CD4-positive, alpha-beta memory T cell (primary cell): ENCODE results near the gene HSD17B1. TPM values are rescaled to one million over a fixed set of nuclear protein-coding genes. Genes with fewer than 3 reads are reported as not detected.
A peak's percentile ranks its signal among the peaks of the same experiment; 100 is the strongest.
"Not testable (repeated sequence)": the region's sequence is repeated elsewhere in the genome, so short reads cannot be mapped to it uniquely, and the experiment has no call there.

Experiments used
- CTCF ChIA-PET: fragments of 350-600 bp; sonication (Branson Sonifier 250); formaldehyde crosslinking; loops from one replicate; lab custom pipeline; 2021; ENCODE audit warnings: inconsistent platforms; ENCODE audit not compliant: partially characterized antibody; lab: Charles Lee
- POLR2A ChIA-PET: fragments of 350-600 bp; sonication (Branson Sonifier 250); formaldehyde crosslinking; loops from one replicate; lab custom pipeline; 2021; ENCODE audit not compliant: partially characterized antibody; lab: Charles Lee
- DNase-seq, 5 donors: peaks; one replicate each; pipeline versions ENCODE4 v3.0.0 to v3.0.0-alpha.2; 2020 to 2022; ENCODE audit warnings: mixed read lengths in 1 of 5
- H3K27ac ChIP-seq: one replicate; pipeline ENCODE4 v1.7.0; 2013; ENCODE audit warnings: low read depth, low read length
- H3K27me3 ChIP-seq: 2 replicates; pipeline ENCODE4 v1.7.0; 2013; ENCODE audit warnings: mild to moderate bottlenecking, low read length, moderate library complexity; ENCODE audit not compliant: insufficient read depth
- H3K36me3 ChIP-seq: 2 replicates; pipeline ENCODE4 v1.7.0; 2013; ENCODE audit warnings: mild to moderate bottlenecking, low read length, moderate library complexity; ENCODE audit not compliant: insufficient read depth
- H3K4me1 ChIP-seq: 2 replicates; pipeline ENCODE4 v1.7.0; 2013; ENCODE audit warnings: mild to moderate bottlenecking, low read length, moderate library complexity; ENCODE audit not compliant: insufficient read depth
- H3K4me3 ChIP-seq, 2 donors: one replicate each; pipeline ENCODE4 v1.7.0; 2013; ENCODE audit warnings: low read length in 2 of 2, mild to moderate bottlenecking in 1 of 2
- H3K9me3 ChIP-seq, 2 donors: one replicate each; pipeline ENCODE4 v1.7.0; 2013; ENCODE audit warnings: low read length in 2 of 2, control low read depth in 1 of 2; ENCODE audit not compliant: control insufficient read depth in 1 of 2
- H3K27ac Mint-ChIP-seq, 7 donors: one replicate each; pipeline ENCODE4 v1.8.0; 2020 to 2021; ENCODE audit warnings: mixed read lengths in 7 of 7, mild to moderate bottlenecking in 6 of 7, inconsistent platforms in 3 of 7, moderate library complexity in 3 of 7
- H3K27me3 Mint-ChIP-seq, 2 donors: one replicate each; pipeline ENCODE4 v1.8.0; 2020 to 2021; ENCODE audit warnings: mixed read lengths in 2 of 2
- H3K36me3 Mint-ChIP-seq, 2 donors: one replicate each; pipeline ENCODE4 v1.8.0; 2020 to 2021; ENCODE audit warnings: mixed read lengths in 2 of 2, inconsistent platforms in 1 of 2, mild to moderate bottlenecking in 1 of 2
- H3K4me1 Mint-ChIP-seq, 4 donors: one replicate each; pipeline ENCODE4 v1.8.0; 2020 to 2021; ENCODE audit warnings: mixed read lengths in 4 of 4, mild to moderate bottlenecking in 1 of 4
- H3K4me3 Mint-ChIP-seq, 8 donors: one replicate each; pipeline ENCODE4 v1.8.0; 2020 to 2021; ENCODE audit warnings: mixed read lengths in 8 of 8, mild to moderate bottlenecking in 7 of 8, moderate library complexity in 6 of 8, inconsistent platforms in 3 of 8
- H3K9me3 Mint-ChIP-seq, 8 donors: one replicate each; pipeline ENCODE4 v1.8.0; 2020 to 2021; ENCODE audit warnings: mixed read lengths in 8 of 8, mild to moderate bottlenecking in 5 of 8, inconsistent platforms in 3 of 8, moderate library complexity in 1 of 8
- intact Hi-C: fragments of 100-400 bp; cut with micrococcal nuclease; formaldehyde crosslinking; loops from one replicate; pipeline ENCODE4 v1.15.1; 2023
- polyA plus RNA-seq, 2 donors: library from polyadenylated mRNA; unstranded; fragments of 300-500 nt; fragmentation: Illumina TruSeq; gene quantifications; one replicate each; pipeline ENCODE4 v1.2.3, GENCODE V29; 2021
- total RNA-seq, 2 experiments: library from RNA; stranded (reverse); gene quantifications; one replicate each; pipeline ENCODE4 v1.2.3, GENCODE V29; 2021

HSD17B1 gene
- total and polyA plus RNA-seq, 4 experiments from 2014 or later = 0.07 to 1.2 (median 1.0) TPM

- peaks cover 11 to 49% (median 22%) of the 10 kb centered on the region in 4 donors for H3K4me1 Mint-ChIP-seq
- intact Hi-C loops = loop anchor here (1.0 to 2.0 kb wide), 3 partner anchors 8 to 23 kb away; partner anchors contain the start of genes COASY, NAGLU and PSMC3IP
Measured at GRCh38 chr17:42553866-42554249, 1.1 kb downstream of the HSD17B1 start.

DNA sequence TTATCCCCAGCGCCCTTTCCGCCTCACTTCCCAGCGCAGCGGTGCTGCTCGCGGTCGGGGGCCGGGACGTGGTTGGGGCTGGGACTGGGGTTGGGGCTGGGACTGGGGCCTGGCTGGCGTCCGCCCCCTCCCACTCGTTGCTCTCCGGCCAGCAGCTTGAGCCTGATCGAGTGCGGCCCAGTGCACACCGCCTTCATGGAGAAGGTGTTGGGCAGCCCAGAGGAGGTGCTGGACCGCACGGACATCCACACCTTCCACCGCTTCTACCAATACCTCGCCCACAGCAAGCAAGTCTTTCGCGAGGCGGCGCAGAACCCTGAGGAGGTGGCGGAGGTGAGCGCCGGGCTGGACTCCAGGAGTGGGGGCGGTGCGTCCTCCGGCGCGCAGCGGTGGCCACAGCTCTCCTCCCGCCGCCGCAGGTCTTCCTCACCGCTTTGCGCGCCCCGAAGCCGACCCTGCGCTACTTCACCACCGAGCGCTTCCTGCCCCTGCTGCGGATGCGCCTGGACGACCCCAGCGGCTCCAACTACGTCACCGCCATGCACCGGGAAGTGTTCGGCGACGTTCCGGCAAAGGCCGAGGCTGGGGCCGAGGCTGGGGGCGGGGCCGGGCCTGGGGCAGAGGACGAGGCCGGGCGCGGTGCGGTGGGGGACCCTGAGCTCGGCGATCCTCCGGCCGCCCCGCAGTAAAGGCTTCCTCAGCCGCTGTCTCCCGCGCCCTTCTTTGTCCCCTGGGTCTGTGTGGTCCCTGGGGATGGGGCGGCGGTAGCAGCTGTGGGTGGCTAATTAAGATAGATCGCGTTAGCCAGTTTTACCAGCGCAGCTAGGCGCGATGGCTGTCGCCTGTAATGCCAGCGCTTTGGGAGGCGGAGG is 1.8 kb downstream of the HSD17B1 start:
- Mint-ChIP-seq H3K4me1 (peaks cover 10 to 43% (median 19%) of the 10 kb centered on the region in 4 donors), H3K9me3 (no peaks in the 10 kb centered on the region), H3K4me3 (peak overlapping the region; percentile 86 to 92 (median 91)), H3K36me3 (no peaks in the 10 kb centered on the region), H3K27ac (peak overlapping the region; percentile 79 to 94 (median 93)), H3K27me3 (no peaks in the 10 kb centered on the region)
- POLR2A ChIA-PET = interaction anchor here (0.6 to 3.0 kb wide), 15 partner anchors 11 to 432 kb away, joined by 3 to 35 read pairs (median 4); partner anchors contain the start of genes MLX, NAGLU, PSMC3IP and RETREG3
- CTCF ChIA-PET = interaction anchor here (0.8 to 1.5 kb wide), 5 partner anchors 9 to 29 kb away, joined by 3 to 6 read pairs (median 3); no protein-coding TSS in a partner anchor
- Histone ChIP-seq H3K9me3 (no peaks in the 10 kb centered on the region), H3K27me3 (no peaks in the 10 kb centered on the region), H3K27ac (peak overlapping the region; percentile 77), H3K4me1 (peaks cover 17% of the 10 kb centered on the region), H3K36me3 (no peaks in the 10 kb centered on the region), H3K4me3 (peak overlapping the region; percentile 49 to 69)
- peak; percentile 68 to 80 (median 74) for DNase-seq
- intact Hi-C loops = loop anchor here (1.0 to 2.0 kb wide), 3 partner anchors 8 to 22 kb away; partner anchors contain the start of genes COASY, NAGLU and PSMC3IP

More at GRCh38 chr17:42553866-42554249, 1.1 kb downstream of the HSD17B1 start:
- Mint-ChIP-seq H3K27ac (peak overlapping the region; percentile 67 to 94 (median 79)), H3K36me3 (no peaks in the 10 kb centered on the region), H3K9me3 (no peaks in the 10 kb centered on the region), H3K4me3 (peak overlapping the region; percentile 86 to 92 (median 91)), H3K27me3 (no peaks in the 10 kb centered on the region)
- Histone ChIP-seq H3K4me3 (peak overlapping the region; percentile 49 to 69), H3K4me1 (peaks cover 18% of the 10 kb centered on the region), H3K27me3 (no peaks in the 10 kb centered on the region), H3K36me3 (no peaks in the 10 kb centered on the region), H3K9me3 (no peaks in the 10 kb centered on the region), H3K27ac (peak overlapping the region; percentile 77)
- peak in 1 of 5 donors; percentile 25 for DNase-seq
- ChIA-PET POLR2A (interaction anchor here (0.6 to 3.0 kb wide), 11 partner anchors 10 to 659 kb away, joined by 3 to 35 read pairs (median 8); partner anchors contain the start of genes MLX, NAGLU, PSMC3IP and RETREG3), CTCF (interaction anchor here (1.1 to 1.5 kb wide), 2 partner anchors 24 to 25 kb away, joined by 3 to 6 read pairs; no protein-coding TSS in a partner anchor)

DNA sequence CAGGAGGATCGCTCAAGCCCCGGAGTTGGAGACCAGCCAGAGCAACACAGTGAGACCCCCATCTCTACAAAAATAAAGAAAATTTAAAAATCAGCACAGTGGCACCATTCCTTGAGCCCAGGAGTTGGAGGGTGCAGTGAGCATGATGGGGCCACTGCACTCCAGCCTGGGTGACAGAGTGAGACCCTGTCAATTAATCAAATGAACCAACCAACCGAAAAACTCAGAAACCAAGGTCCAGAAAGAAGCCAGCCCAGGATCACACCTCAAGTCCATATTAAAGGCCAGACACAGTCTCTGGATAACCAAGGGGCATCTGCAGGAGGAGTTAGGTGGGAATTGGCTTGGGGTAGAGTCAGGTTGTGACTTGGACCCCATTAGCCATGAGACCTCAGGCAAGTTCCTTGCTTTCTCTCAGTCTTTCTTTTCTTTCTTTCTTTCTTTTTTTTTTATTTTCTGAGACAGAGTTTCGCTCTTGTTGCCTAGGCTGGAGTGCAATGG is 2.4 kb downstream of the HSD17B1 start:
- POLR2A ChIA-PET = interaction anchor here (0.6 to 3.0 kb wide), 12 partner anchors 10 to 431 kb away, joined by 3 to 35 read pairs (median 7); partner anchors contain the start of genes MLX, NAGLU, PSMC3IP and RETREG3

GRCh38 chr17:42555961-42556617 is 3.4 kb downstream of the HSD17B1 start:
- Mint-ChIP-seq H3K4me1 (peaks cover 9 to 38% (median 18%) of the 10 kb centered on the region in 4 donors), H3K4me3 (peak overlapping the region in 3 of 8 donors; percentile 49 to 92 (median 58)), H3K27ac (peak overlapping the region in 3 of 7 donors; percentile 10 to 79 (median 78))
- DNase-seq, H3K27ac ChIP-seq, H3K36me3 Mint-ChIP-seq, H3K9me3 ChIP-seq, H3K27me3 Mint-ChIP-seq, H3K4me3 ChIP-seq, H3K36me3 ChIP-seq, H3K27me3 ChIP-seq, CTCF ChIA-PET, H3K9me3 Mint-ChIP-seq: not testable (repeated sequence)
- POLR2A ChIA-PET = interaction anchor here (2.1 kb wide), 1 partner anchor 53 kb away, joined by 10 read pairs; the partner anchor contains the start of genes RETREG3 and TUBG1
- intact Hi-C loops = loop anchor here (2.0 kb wide), 2 partner anchors 19 to 21 kb away; partner anchors contain the start of genes NAGLU and PSMC3IP
- H3K4me1 ChIP-seq = peaks cover 17% of the 10 kb centered on the region

More for the DNA sequence above, 2.4 kb downstream of the HSD17B1 start:
- CTCF ChIA-PET = interaction anchor here (0.9 to 1.5 kb wide), 3 partner anchors 11 to 28 kb away, joined by 3 to 6 read pairs (median 4); no protein-coding TSS in a partner anchor
- peak overlapping the region; percentile 77 for H3K27ac ChIP-seq
- H3K27me3 ChIP-seq = no peaks in the 10 kb centered on the region
- Mint-ChIP-seq H3K36me3 (no peaks in the 10 kb centered on the region), H3K27ac (peak overlapping the region; percentile 79 to 94 (median 93)), H3K4me1 (peaks cover 10 to 43% (median 22%) of the 10 kb centered on the region in 4 donors), H3K27me3 (no peaks in the 10 kb centered on the region), H3K9me3 (no peaks in the 10 kb centered on the region), H3K4me3 (peak overlapping the region; percentile 86 to 92 (median 91))
- H3K36me3 ChIP-seq = no peaks in the 10 kb centered on the region
- H3K4me1 ChIP-seq = peaks cover 17% of the 10 kb centered on the region
- intact Hi-C loops = loop anchor here (2.0 kb wide), 2 partner anchors 18 to 22 kb away; partner anchors contain the start of genes NAGLU and PSMC3IP
- DNase-seq = no peak
- no peaks in the 10 kb centered on the region for H3K9me3 ChIP-seq
- peak overlapping the region in 1 of 2 donors; percentile 49 for H3K4me3 ChIP-seq

DNA sequence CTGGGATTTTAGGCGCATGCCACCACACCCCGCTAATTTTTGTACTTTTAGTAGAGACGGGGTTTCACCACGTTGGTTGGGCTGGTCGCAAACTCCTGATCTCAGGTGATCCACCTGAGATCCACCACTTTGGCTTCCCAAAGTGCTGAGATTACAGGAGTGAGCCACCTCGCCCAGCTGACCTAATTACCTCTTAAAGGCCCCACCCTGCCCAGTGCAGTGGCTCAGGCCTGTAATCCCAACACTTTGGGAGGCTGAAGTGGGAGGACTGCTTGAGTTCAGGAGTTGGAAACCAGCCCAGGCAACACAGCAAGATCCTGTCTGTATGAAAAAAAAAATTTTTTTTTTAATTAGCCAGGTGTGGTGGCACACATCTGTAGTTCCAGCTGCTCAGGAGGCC is 6.4 kb downstream of the HSD17B1 start:
- no peak for DNase-seq
- Mint-ChIP-seq H3K36me3 (peaks cover 0 to 10% of the 10 kb centered on the region in 2 donors), H3K4me1 (peaks cover 14 to 51% (median 37%) of the 10 kb centered on the region in 4 donors), H3K4me3 (peak overlapping the region in 1 of 8 donors; percentile 50), H3K27me3 (no peaks in the 10 kb centered on the region), H3K27ac (peak overlapping the region in 1 of 7 donors; percentile 96), H3K9me3 (peaks cover 0 to 2% (median 0%) of the 10 kb centered on the region in 8 donors)
- no peak overlapping the region for H3K27ac ChIP-seq
- no peak overlapping the region for H3K4me3 ChIP-seq
- H3K27me3 ChIP-seq = no peaks in the 10 kb centered on the region
- CTCF ChIA-PET = interaction anchor here (1.6 to 2.0 kb wide), 2 partner anchors 11 to 19 kb away, joined by 4 to 9 read pairs; partner anchors contain the start of gene PSMC3IP
- intact Hi-C loops = no loop called here
- H3K9me3 ChIP-seq = no peaks in the 10 kb centered on the region
- POLR2A ChIA-PET = interaction anchor here (1.0 to 1.2 kb wide), 2 partner anchors 8 to 18 kb away, joined by 3 read pairs; no protein-coding TSS in a partner anchor
- peaks cover 36% of the 10 kb centered on the region for H3K4me1 ChIP-seq
- H3K36me3 ChIP-seq = peaks cover 2% of the 10 kb centered on the region

DNA sequence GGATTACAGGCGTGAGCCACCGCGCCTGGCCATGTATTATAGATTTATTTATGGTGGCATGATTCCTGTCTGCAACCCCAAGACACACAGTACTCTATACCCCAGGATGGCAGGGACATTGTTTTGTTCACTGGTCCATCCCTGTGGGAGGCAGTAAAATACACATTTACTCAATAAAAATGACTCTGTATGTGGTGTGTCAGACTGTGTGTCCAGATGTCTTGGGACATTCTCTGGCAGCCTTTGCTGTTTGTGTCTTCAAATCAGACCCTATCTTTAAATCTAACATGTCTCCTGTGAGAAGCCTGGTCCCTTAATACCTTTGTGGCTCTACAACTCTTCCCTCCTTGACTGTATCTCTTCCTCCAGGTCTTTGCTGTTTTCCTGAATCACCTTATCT is 7.5 kb downstream of the HSD17B1 start:
- Histone ChIP-seq H3K4me1 (peaks cover 33% of the 10 kb centered on the region), H3K36me3 (peaks cover 13% of the 10 kb centered on the region), H3K27ac (no peak overlapping the region), H3K27me3 (no peaks in the 10 kb centered on the region), H3K4me3 (no peak overlapping the region), H3K9me3 (no peaks in the 10 kb centered on the region)
- POLR2A ChIA-PET = interaction anchor here (1.0 kb wide), 1 partner anchor 19 kb away, joined by 3 read pairs; no protein-coding TSS in a partner anchor
- intact Hi-C loops = no loop called here
- Mint-ChIP-seq H3K4me1 (peaks cover 12 to 49% (median 32%) of the 10 kb centered on the region in 4 donors), H3K9me3 (peaks cover 0 to 2% (median 0%) of the 10 kb centered on the region in 8 donors), H3K36me3 (peaks cover 0 to 17% of the 10 kb centered on the region in 2 donors), H3K4me3 (peak overlapping the region in 3 of 8 donors; percentile 40 to 73 (median 61)), H3K27me3 (no peaks in the 10 kb centered on the region), H3K27ac (peak overlapping the region in 4 of 7 donors; percentile 2 to 96 (median 64))
- CTCF ChIA-PET = interaction anchor here (2.0 kb wide), 1 partner anchor 12 kb away, joined by 9 read pairs; no protein-coding TSS in a partner anchor
- DNase-seq = no peak
